HG03280 (cell line): ENCODE results near the gene CRACDL.
"Not testable (repeated sequence)": the region's sequence is repeated elsewhere in the genome, so short reads cannot be mapped to it uniquely, and the experiment has no call there.

Source experiments
- ATAC-seq: cut with Tn5 transposase; IDR thresholded peaks from one replicate; pipeline ENCODE4 v1.9.1; 2021; ENCODE audit warnings: mild to moderate bottlenecking, moderate library complexity; ENCODE audit not compliant: unreplicated experiment

Gene CRACDL

DNA sequence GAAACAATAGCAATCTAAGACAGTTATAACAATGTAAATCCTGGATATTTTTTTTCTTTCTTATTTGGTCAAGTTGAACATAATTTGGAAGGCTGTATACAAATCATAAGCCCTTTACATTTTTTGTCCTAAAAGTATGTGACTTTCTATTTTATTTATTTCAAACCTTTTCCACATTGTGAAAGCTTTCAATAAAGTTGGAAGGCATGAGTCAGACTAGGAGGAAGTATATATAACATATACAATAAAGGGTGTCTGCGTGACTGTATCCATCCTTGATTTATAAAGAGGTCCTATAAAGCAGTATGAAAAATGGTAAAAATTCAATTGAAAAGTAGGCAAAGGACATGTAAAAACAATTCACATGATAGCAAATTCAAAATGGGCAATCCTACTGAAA lies 44.4 kb downstream of the CRACDL start:
- no peak for ATAC-seq

DNA sequence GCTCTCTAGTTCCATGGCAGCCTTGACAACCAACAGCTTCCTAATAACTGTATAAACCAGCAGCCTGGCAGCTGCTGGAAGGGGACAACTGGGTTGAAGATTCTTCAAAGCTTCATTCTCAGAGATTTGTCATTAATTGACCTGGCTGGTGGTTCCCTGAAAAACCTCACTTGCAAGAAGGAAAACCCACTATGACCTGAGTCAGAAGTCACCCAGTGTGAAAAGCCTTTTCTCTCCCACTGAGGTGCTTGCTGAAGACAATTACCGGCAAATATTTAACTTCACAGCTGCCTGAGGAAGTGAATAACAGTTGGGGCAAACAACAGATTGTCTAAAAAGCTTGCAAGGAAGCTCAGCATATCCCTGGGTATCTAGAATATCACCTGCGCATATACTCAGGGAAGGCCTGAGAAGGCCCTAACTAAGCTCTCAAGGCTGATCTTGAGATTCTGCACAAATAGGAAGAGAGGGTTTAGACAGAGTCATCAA lies 49.9 kb downstream of the CRACDL start:
- ATAC-seq, result no peak

DNA sequence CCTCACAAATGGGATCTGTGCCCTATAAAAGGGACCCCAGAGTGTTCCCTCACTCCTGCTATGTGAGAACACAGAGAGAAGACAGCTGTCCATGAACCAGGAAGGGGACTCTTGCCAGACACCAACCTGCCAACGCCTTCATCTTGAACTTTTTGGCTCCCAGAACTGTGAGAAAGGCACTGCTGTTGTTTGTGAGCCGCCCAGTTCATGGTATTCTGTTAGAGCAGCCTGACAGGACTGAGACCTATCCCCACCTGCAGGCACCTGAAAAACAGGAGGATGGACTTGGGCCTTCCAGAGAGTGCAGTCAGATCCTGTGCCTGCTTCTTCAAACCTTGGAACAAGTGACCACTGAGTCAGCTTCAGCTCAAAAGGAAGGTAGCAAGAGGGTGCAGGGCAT lies 51.4 kb downstream of the CRACDL start:
- no peak for ATAC-seq

DNA sequence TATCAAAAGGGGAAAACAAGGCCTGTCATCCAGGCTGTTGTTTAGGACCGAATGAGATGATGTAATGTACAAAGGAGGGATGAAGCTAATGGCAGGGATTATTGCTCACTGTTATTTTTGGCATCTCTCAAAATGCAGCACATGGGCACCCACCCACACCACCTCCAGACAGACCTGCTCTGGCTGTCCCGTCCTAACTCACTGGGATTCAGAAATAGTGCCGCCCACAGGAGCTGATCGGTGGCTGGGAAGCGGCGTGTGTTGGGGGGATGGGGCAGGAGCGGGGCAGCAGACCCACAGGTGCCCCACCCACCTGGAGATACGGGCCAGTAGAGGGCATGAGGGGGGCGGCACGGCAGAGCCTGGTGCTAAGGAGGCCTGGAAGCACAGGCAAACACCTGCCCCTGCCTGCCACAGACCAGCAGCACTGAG lies 52.2 kb downstream of the CRACDL start:
- no peak for ATAC-seq

DNA sequence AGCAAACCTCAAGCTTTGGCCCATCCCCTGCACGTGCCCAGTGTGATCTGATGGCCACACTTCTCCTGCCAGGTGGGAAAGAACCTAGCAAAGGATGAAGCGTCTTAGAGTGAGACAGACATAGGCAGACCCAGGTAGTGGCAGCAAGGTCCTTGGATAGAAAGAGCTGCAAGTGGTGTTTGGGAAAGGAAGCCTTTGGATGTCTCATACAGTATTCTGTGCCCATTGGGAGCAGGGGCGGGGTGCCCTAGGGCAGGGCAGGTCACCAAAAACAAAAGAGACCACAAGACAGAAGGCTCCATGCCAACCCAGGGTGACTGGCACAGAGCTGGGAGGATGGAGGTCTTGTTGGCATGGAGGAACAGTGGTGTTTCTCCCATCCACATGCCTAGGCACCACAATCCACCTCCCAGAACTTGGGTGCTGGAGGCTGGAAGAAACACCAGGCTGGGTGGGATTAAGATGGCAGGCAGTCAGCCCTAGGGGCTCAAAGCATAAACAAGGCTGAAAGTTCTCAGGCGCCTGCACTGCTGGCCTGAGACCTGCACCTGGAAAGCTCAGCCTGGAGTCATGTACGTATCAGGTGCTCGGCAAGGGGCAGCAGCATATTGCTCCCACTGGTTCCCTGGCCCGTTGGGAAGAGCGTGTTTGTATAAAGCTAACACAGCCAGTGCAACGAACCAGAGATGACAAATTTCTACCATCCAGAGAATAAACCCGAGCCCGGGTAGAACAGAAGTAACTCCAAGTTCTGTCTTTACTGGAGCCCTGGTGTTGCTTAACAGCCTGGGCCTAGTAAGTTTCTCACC lies 52.9 kb downstream of the CRACDL start:
- ATAC-seq, result no peak

DNA sequence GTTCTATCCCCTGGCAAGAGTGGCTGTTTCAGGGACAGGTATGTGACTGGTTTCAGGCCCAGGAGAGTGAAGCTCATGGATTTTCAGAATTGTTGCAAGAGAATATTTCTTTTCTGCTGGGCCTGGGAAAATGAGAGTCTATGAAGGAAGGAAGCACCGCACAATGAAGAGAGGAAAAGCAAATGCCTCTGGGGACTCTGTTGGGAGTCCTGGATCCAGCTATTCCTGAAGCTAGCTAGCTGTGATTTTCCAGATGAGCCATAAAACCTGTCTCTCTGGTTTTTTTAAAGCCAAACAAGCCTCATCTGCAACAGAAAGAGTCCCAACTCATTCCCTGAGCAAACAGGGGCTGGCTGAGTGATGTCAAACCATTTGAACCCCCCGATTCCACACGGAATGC lies 53.7 kb downstream of the CRACDL start:
- no peak for ATAC-seq

DNA sequence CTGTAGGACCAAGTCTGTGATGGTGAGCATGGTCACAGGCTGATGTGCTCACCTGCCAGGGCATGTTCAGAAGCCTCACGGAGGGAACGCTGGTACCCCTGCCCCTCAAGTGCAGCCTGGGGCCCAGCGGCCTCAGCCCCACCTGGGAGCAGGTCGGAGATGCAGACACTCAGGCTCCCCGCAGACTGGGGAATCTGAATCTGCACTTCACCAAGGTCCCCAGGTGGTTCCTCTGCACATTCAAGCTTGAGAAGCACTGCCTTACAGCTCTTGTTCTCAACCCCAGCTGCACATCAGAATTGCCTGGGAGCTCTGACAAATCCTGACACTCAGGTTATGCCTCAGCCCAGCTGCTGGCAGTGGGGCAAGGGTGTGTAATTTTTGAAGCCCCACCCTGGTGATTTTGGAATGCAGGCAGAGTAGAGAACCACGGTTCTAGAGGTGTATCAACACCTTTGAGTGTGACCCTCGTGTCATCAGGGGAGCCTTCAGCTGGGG lies 54.8 kb downstream of the CRACDL start:
- ATAC-seq, result no peak

DNA sequence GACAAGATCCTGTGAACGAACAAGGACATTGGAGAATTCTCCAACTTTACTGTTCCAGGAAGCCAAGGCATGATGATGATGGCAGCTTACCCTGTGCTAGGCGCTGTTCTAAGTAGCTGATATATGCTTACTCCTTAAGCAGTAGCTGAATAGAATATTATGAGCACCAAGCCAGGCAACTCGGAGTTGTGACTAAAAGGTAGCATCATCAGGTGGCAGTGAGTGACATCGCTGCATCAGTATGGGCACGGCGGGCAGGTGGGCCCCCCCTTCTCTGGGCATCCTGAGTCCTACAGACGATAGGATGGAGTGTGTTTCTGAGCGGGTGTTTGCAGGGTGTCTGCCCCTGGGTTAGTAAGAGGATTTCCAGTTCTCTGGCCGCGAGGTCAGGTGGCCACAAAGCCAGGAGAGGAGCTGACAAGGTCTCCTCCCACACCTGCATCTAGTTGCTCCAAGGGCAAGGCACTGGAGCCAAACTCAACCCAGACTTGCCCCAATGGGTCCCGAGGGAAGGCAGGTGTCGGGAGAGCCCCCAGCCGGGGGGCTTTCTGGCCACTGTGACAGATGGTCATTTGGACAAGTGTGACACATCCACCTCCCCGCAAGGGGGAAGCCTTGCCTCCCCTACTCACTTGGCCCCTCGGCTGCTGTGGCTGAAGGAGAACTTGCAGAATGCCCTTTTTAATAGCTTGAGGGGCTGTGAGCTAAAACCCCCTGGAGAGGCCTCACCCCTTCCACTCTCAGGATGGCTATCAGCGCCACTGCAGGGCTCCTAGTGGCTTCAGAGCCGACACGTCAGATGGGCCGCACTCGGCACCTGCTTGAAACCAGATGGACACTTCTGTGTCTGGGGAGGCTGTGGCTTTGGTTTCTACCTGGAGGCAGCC lies 55.5 kb downstream of the CRACDL start:
- no peak for ATAC-seq

DNA sequence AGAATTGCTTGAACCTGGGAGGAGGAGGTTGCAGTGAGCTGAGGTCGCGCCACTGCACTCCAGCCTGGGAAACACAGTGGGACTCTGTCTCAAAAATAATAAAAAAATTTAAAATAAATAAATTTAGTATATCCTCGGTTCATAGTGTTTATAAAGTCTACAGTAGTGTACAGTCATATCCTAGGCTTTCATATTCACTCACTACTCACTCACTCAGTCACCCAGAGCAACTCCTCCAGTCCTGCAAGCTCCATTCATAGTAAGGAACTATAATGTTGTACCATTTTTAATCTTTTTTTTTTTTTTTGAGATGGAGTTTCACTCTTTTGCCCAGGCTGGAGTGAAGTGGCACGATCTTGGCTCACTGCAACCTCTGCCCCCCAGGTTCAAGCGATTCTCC lies 58.4 kb downstream of the CRACDL start:
- ATAC-seq, result not testable (repeated sequence)

DNA sequence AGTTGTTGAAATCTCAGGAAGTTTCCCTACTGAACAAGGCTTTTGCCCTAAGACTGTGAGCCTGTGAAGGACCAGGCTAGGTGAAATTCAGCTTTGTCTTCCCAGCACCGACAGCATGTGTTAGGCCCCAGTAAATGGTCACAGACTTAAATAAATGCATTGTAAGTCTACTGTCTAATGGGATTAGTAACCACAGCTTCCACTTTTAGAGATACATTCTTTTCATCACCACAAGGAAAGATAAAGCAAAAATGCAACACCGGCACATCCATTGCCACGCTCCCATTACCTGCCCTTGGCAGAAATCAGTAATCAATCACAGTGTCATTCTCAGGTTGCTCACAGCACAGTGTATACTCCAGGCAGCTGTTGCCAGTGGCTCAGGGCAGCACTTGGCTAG lies 59.3 kb downstream of the CRACDL start:
- no peak for ATAC-seq

DNA sequence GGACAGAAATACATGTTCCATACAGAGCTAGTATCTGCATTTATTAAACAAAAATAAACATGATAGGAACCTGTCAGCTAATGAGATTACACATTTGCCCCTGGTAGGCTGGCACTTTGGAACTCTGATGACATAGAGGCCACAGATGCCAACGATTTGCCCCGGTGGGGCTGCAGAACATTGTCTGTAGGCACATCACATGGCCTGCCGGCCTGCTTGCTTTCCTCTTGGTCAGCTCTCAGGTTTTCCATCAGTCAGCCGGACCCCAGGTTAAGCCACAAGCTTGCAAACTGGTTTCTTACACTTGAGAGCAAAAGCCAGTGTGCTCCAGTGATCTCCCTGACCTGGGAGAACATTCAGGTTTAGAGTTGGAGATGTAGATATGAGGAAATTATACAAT lies 60.3 kb downstream of the CRACDL start:
- no peak for ATAC-seq

DNA sequence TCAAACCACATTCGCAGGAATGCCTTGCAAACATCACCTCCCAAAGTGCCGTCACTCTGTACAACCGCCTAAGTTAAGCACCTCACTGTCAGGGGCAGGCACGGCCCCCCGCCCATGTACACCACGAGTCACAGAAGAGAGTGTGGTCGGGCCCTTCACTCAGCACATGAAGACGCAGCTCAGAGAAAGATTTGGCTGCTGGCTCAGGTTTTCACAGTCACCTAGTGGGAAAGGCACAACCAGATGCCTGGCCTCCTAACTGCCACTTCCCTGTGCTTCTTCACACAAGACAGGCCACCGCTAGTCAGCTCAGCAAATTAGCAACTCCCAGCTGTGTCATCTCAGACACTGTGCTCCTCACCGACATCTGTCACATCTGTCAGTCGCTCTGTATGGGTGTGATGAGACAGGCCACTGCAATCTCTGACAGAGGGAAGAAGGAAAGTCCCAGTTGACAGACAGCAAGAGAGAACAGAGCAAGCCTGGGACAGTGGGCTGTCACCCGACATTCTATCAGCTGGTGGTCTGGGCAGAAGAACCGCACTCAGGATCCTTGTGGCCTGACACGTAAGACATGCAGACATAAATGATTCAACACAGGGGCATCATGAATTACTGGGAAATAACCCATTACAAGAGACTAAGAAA lies 60.8 kb downstream of the CRACDL start:
- peak; percentile 50 for ATAC-seq

DNA sequence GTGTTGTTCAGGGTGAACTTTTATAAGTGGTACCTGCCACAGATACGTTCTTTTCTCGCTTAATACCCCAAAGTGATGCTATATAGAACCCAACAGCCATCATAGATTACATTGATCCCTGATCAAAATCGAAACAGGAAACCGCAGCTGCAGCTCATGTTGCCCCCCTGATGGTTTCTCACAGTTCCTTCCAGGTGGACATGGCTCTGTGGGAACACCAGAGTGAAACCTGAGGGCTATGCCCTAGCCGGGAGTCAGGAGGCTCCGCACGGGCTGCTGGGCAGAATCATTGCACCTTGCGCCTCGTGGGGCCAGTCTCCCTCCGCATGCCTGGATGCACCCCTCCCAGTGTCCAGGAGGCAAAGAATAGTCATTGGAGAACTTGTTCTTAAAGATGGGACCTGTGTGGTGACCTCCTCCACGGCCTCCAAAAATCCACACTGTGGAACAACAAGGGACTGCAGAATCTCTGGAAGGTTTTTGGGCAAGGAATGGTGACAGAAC lies 61.8 kb downstream of the CRACDL start:
- no peak for ATAC-seq

DNA sequence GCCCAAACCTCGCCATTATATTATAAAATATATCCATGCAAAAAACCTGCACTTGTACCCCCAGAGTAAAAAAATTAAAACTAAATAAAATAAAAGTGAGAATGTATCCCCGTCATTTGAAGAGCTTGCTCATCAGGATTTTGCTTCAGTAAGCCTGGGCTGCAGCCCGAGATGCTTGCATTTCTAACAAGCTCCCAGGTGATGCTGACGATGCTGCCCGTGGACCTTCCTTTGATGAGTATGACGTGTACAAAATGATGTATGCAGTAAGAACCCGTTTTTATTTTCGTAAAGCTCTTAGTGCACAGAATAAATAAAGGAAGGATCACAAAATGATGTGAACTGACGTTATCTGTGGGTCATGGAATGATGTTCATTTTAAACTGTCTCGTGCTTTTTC lies 63.5 kb downstream of the CRACDL start:
- ATAC-seq, result no peak

DNA sequence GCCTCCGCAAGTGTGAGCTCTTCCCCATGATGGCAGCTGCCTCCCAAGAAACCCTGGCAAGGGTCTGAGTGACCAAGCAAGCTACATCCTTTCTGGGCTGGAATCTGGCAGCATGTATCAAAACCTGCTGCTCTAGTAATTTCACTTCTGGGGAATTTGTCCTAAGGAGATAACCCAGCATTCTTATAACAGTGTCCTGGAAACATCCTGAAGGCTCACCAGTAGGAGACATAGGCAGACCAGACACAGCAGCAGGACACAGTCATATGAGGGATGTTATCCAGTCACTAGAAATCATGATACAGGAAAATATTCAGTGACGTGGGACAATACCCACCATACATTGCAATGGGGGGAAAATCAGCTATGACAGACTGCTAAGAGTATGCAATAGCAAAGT lies 64.5 kb downstream of the CRACDL start:
- ATAC-seq, result no peak

DNA sequence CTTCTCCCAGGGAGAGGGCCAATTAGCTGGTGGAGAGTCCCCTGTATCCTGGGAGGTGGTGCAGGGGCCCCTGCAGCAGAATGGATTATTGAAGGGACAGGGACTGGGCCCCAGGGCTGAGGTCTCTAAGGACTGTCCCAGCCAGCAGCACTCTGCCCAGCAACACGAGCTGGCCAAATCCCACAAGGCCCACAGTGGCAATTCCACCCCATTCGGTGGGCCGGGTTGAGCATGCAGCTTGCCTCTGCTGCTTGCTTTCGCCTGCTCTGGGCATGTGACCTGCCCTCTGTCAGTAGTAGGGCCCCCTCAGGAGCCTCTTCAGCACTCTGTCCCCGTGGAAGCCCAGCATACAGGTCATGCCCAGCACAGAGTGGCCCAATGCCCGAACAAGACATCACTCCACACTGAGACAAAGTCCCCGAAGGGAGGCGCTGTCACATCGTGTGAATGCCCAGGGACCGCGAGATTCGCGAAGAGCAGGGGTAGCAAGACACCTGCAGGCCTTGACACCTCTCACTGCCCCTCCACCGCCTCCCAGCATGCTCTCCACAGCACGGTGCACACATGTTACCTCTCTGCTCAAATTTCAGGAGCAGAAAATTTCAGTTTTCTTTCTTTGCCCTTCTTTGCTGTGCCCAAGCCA lies 65.4 kb downstream of the CRACDL start:
- ATAC-seq, result no peak

DNA sequence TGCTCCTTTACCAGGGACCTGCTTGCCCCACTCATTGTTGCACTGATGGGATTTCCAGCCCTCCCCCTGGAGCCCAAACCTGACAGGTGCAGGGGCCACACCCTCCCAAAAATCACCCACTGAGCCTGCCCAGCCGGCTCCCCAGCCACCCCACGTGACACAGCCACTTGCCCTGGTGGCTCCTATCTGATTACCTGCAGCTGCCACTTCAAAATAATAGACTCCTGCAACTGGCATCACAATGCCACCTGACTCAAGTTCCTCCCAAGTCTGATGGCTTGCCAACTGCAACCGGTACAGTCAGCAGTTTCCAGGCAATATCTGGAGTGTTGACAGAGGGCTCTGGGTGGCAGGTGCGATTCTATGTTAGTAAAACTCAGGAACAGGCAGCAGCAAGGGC lies 66.2 kb downstream of the CRACDL start:
- ATAC-seq, result no peak

DNA sequence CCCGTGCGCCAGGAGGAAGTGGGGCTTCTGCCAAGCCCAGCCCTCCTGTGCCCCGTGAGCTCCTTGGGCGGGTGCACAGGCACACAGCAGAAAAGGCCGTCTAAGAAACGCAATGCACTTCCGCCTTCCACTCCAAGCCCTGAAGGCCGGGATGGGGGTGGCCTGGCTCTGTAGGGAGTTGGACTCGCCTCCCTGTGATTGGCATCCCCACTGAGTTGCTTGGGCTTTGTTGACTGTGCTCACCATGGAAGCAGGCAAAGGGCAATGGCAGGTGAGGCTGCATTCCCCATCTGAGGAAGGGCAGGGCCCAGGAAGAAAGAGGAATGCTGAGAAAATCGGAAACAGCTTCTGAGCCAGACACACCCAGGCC lies 66.8 kb downstream of the CRACDL start:
- no peak for ATAC-seq

DNA sequence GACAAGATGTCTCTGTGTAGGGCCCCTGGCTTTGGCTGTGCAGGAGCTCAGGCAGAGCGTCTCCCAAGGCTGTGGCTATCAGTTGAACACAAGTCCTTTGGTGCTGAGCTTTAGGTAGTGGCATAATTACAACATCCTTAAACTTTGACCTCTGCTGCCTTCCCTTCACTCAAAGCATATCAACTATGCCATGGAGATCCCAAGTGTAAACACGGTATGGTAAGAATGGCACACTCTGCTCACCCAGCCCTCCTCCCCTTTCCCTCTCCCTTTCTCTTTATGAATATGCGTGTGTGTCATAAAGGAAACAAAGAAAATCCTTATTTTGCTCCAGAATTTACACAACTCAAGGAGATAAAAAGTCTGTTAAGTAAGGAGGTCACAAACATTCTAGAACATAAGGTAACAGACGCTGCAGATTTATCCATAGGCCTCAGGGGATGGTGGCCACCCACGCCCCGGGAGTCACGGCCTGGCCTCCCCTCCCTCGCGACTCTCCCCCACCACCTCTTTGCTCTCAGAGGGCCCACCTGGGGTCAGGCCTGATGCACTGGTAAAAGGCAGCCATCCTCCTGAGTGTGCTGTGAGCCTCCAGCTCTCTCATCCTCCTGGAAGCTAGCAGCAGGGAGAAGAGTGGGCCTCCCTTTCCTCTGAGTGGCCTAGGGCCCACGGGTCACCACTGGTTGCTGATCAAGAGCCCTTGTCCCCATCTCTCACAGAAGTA lies 67.3 kb downstream of the CRACDL start:
- ATAC-seq, result no peak
